Hepatic stellate cell (primary cell): ENCODE measurements around the gene COL16A1.
A peak's percentile ranks its signal among the peaks of the same experiment; 100 is the strongest.

ENCODE experiments used
- DNase-seq: peaks from one replicate; pipeline ENCODE4 v3.0.0; 2011; ENCODE audit warnings: low spot score

COL16A1 gene

GRCh38 chr1:31624731-31625514 is 78.9 kb downstream of the COL16A1 start:
- DNase-seq = no peak

GRCh38 chr1:31624309-31624708 is 79.5 kb downstream of the COL16A1 start:
- no peak for DNase-seq

GRCh38 chr1:31623365-31623764 is 80.5 kb downstream of the COL16A1 start:
- no peak for DNase-seq

GRCh38 chr1:31621847-31622730 is 81.7 kb downstream of the COL16A1 start:
- DNase-seq = no peak

- DNase-seq = no peak
Observed at GRCh38 chr1:31621498-31621820, 82.4 kb downstream of the COL16A1 start.

- DNase-seq = no peak
Observed at GRCh38 chr1:31620631-31621497, 83.0 kb downstream of the COL16A1 start.

- DNase-seq = no peak
Observed at GRCh38 chr1:31618916-31619846, 84.6 kb downstream of the COL16A1 start.

- DNase-seq = peak; percentile 71
Observed at GRCh38 chr1:31617916-31618746, 85.7 kb downstream of the COL16A1 start.

GRCh38 chr1:31617218-31617915 is 86.5 kb downstream of the COL16A1 start, which contains the start of gene HCRTR1:
HCRTR1 (plus strand) TSS chr1:31617689; CDS start chr1:31619193, 1,504 bp downstream.
- DNase-seq = no peak

GRCh38 chr1:31615939-31616338 is 87.9 kb downstream of the COL16A1 start:
- no peak for DNase-seq

- DNase-seq = no peak
Observed at GRCh38 chr1:31615414-31615813, 88.4 kb downstream of the COL16A1 start.

- no peak for DNase-seq
Observed at GRCh38 chr1:31614414-31615005, 89.3 kb downstream of the COL16A1 start.

- DNase-seq = no peak
Observed at GRCh38 chr1:31609514-31610118, 94.2 kb downstream of the COL16A1 start.

- no peak for DNase-seq
Observed at GRCh38 chr1:31607360-31607759, 96.5 kb downstream of the COL16A1 start.

GRCh38 chr1:31605908-31606427 is 97.8 kb downstream of the COL16A1 start:
- DNase-seq = no peak
